OCI-LY7 (cell line): ENCODE measurements around the gene MIER3. TPM values are rescaled to one million over a fixed set of nuclear protein-coding genes. Genes with fewer than 3 reads are reported as not detected.

Experiments used
- BruUV-seq: library from RNA; stranded (reverse); fragments of 400-500 nt; replicated peaks from 2 replicates; lab custom pipeline; 2021; lab: Mats Ljungman, UMichigan
- CTCF ChIA-PET: fragments of 300-600 bp; sonication (Branson Sonifier 250); formaldehyde crosslinking; loops from one replicate; lab custom pipeline; 2022; ENCODE audit warnings: antibody characterized with exemption; ENCODE audit not compliant: unreplicated experiment; lab: Charles Lee
- POLR2A ChIA-PET: fragments of 300-600 bp; sonication (Branson Sonifier 250); formaldehyde crosslinking; loops from one replicate; lab custom pipeline; 2022; ENCODE audit warnings: antibody characterized with exemption; lab: Charles Lee
- DNase-seq: peaks from one replicate; pipeline ENCODE4 v3.0.0-alpha.2; 2015; ENCODE audit warnings: low spot score
- H2AFZ ChIP-seq: fragments of 200-600 bp; sonication (generic), shearing (Covaris generic); 2 replicates; pipeline ENCODE4 v1.6.1; 2014; ENCODE audit warnings: mild to moderate bottlenecking, antibody characterized with exemption, low read length, moderate library complexity
- H3K27ac ChIP-seq: fragments of 200-600 bp; sonication (generic); 2 replicates; pipeline ENCODE4 v1.5.1; 2014; ENCODE audit warnings: mixed run types, low read depth, mild to moderate bottlenecking, moderate library complexity, low read length, inconsistent platforms; ENCODE audit not compliant: poor library complexity, severe bottlenecking
- H3K36me3 ChIP-seq: fragments of 200-600 bp; sonication (generic); 2 replicates; pipeline ENCODE4 v1.6.1; 2014; ENCODE audit warnings: mild to moderate bottlenecking, antibody characterized with exemption, low read length, moderate library complexity, mixed read lengths; ENCODE audit not compliant: insufficient read depth
- H3K4me1 ChIP-seq: fragments of 200-600 bp; sonication (generic); 2 replicates; pipeline ENCODE4 v1.5.1; 2014; ENCODE audit warnings: mild to moderate bottlenecking, low read length; ENCODE audit not compliant: insufficient read depth, poor library complexity, severe bottlenecking
- H3K4me2 ChIP-seq: fragments of 200-600 bp; sonication (generic); 2 replicates; pipeline ENCODE4 v1.6.1; 2014; ENCODE audit warnings: mild to moderate bottlenecking, low read length
- H3K4me3 ChIP-seq: fragments of 200-600 bp; sonication (generic); 2 replicates; pipeline ENCODE4 v1.5.1; 2014; ENCODE audit warnings: mild to moderate bottlenecking, low read depth, low read length; ENCODE audit not compliant: poor library complexity, severe bottlenecking
- H3K79me2 ChIP-seq: fragments of 200-600 bp; sonication (generic); 2 replicates; pipeline ENCODE4 v1.6.1; 2016; ENCODE audit warnings: low read depth, mild to moderate bottlenecking, low read length, moderate library complexity, mixed read lengths; ENCODE audit not compliant: insufficient read depth
- H3K9me2 ChIP-seq: fragments of 200-600 bp; sonication (generic); 2 replicates; pipeline ENCODE4 v1.6.1; 2016; ENCODE audit warnings: mild to moderate bottlenecking, low read length, mixed read lengths; ENCODE audit not compliant: insufficient read depth
- H3K9me3 ChIP-seq: fragments of 200-600 bp; sonication (generic); 2 replicates; pipeline ENCODE4 v1.6.1; 2014; ENCODE audit warnings: mild to moderate bottlenecking, mixed run types, low read length, mixed read lengths
- H4K20me1 ChIP-seq: fragments of 200-600 bp; sonication (generic); 2 replicates; pipeline ENCODE4 v1.6.1; 2014; ENCODE audit warnings: mild to moderate bottlenecking, antibody characterized with exemption, low read length, moderate library complexity, mixed read lengths; ENCODE audit not compliant: insufficient read depth
- CTCF ChIP-seq: fragments of 200-600 bp; sonication (generic); conservative IDR thresholded peaks from 2 replicates; pipeline ENCODE4 v1.5.1; 2014; ENCODE audit warnings: mild to moderate bottlenecking, antibody characterized with exemption, low read length, moderate library complexity, mixed read lengths
- EZH2phosphoT487 ChIP-seq: fragments of 200-600 bp; sonication (generic); IDR thresholded peaks from 2 replicates; pipeline ENCODE4 v1.6.1; 2018; ENCODE audit warnings: low read depth, borderline replicate concordance, mild to moderate bottlenecking, mixed run types, antibody characterized with exemption, low read length, moderate library complexity, mixed read lengths
- intact Hi-C: fragments of 100-400 bp; cut with micrococcal nuclease; formaldehyde crosslinking; loops from one replicate; pipeline ENCODE4 v1.10.0; 2022; ENCODE audit not compliant: unreplicated experiment
- total RNA-seq, 2 experiments: library from RNA; depleted of rRNA in 1 of 2; stranded (reverse); fragments of >200 nt in 1 of 2; shearing (Covaris generic) in 1 of 2; gene quantifications; 2 replicates each; pipeline ENCODE4 v1.2.3, GENCODE V29; 2014 to 2022

The MIER3 gene
- total RNA-seq, 2 experiments from 2014 or later: 12.6 to 29.2 TPM

GRCh38 chr5:56871777-56872176 is 80.1 kb downstream of the MIER3 start:
- BruUV-seq: no TSS peak
- CTCF ChIA-PET: no interaction called here
- peaks cover 94% of the 10 kb centered on the region for H3K36me3 ChIP-seq

More at GRCh38 chr5:56871777-56872176, 80.1 kb downstream of the MIER3 start:
- DNase-seq: no peak
- H3K4me3 ChIP-seq: no peak overlapping the region
- no peaks in the 10 kb centered on the region for H3K79me2 ChIP-seq
- H3K9me3 ChIP-seq: no peaks in the 10 kb centered on the region
- no peak for TF ChIP-seq EZH2phosphoT487
- TF ChIP-seq CTCF: no peak
- no peak overlapping the region for H3K4me2 ChIP-seq
- intact Hi-C loops: no loop called here
- H4K20me1 ChIP-seq: no peaks in the 10 kb centered on the region
- no peaks in the 10 kb centered on the region for H3K4me1 ChIP-seq
- no peak overlapping the region for H2AFZ ChIP-seq
- H3K9me2 ChIP-seq: no peaks in the 10 kb centered on the region
- POLR2A ChIA-PET: interaction anchor here (0.7 kb wide), 2 partner anchors 352 to 935 kb away, joined by 3 read pairs; no protein-coding TSS in a partner anchor
- no peak overlapping the region for H3K27ac ChIP-seq

Other genes starting within 250 kb of the MIER3 start
- 25.9 and 29.9 TPM in 2 replicates for gene MAP3K1, start 136.6 kb downstream of the MIER3 start, total RNA-seq (2014; rRNA removed; shearing (Covaris generic))
- gene MAP3K1, start 136.6 kb downstream of the MIER3 start, total RNA-seq (2022): 29.4 and 31.5 TPM in 2 replicates
- gene SETD9, start 42.5 kb downstream of the MIER3 start, total RNA-seq (2014; rRNA removed; shearing (Covaris generic)): 5.0 and 6.7 TPM in 2 replicates
- 13.3 and 14.5 TPM in 2 replicates for gene SETD9, start 42.5 kb downstream of the MIER3 start, total RNA-seq (2022)
- gene GPBP1, start 221.9 kb upstream of the MIER3 start, total RNA-seq (2014; rRNA removed; shearing (Covaris generic)): 77.0 and 96.6 TPM in 2 replicates
- gene GPBP1, start 221.9 kb upstream of the MIER3 start, total RNA-seq (2022): 99.2 and 109 TPM in 2 replicates